SK-N-SH treated with all-trans-retinoic acid at 6 μM for 48 hours (cell line): ENCODE measurements around the gene RP2.
A peak's percentile ranks its signal among the peaks of the same experiment; 100 is the strongest.

Experiments
- ATAC-seq: fragments of 200-7000 bp; cut with Tn5 transposase; 3 replicates; pipeline ENCODE4 v1.9.1; 2020; ENCODE audit warnings: mild to moderate bottlenecking, moderate library complexity
- ARNTL ChIP-seq: fragments of 450-650 bp; formaldehyde crosslinking; IDR thresholded peaks from 2 replicates; pipeline ENCODE4 v1.5.0; 2020; ENCODE audit warnings: low read depth, mild to moderate bottlenecking, moderate library complexity, borderline replicate concordance
- CSDC2 ChIP-seq: fragments of 250-450 bp; sonication (Bioruptor Pico); IDR thresholded peaks from 2 replicates; pipeline ENCODE4 v1.5.0; 2020; ENCODE audit warnings: mild to moderate bottlenecking, moderate library complexity
- ESRRG ChIP-seq: fragments of 250-450 bp; sonication (Bioruptor Pico); IDR thresholded peaks from 2 replicates; pipeline ENCODE4 v1.6.1; 2021; ENCODE audit warnings: mild to moderate bottlenecking
- GLIS3 ChIP-seq: fragments of 250-450 bp; sonication (Bioruptor Pico); IDR thresholded peaks from 2 replicates; pipeline ENCODE4 v1.5.0; 2020; ENCODE audit warnings: mild to moderate bottlenecking, moderate library complexity
- ISL1 ChIP-seq: fragments of 250-450 bp; sonication (Bioruptor Pico); IDR thresholded peaks from 2 replicates; pipeline ENCODE4 v2.1.2; 2022; ENCODE audit warnings: mild to moderate bottlenecking, moderate library complexity
- OSR1 ChIP-seq: fragments of 250-450 bp; sonication (Bioruptor Pico); IDR thresholded peaks from 2 replicates; pipeline ENCODE4 v1.8.0; 2022; ENCODE audit warnings: moderate library complexity, mild to moderate bottlenecking, inconsistent platforms
- PATZ1 ChIP-seq: fragments of 250-450 bp; sonication (Bioruptor Pico); IDR thresholded peaks from 2 replicates; pipeline ENCODE4 v1.8.0; 2020; ENCODE audit warnings: mild to moderate bottlenecking, moderate library complexity, borderline replicate concordance
- PPARA ChIP-seq: fragments of 250-450 bp; sonication (Bioruptor Pico); IDR thresholded peaks from 2 replicates; pipeline ENCODE4 v1.5.0; 2020; ENCODE audit warnings: mild to moderate bottlenecking, borderline replicate concordance
- RARB ChIP-seq: fragments of 250-450 bp; sonication (Bioruptor Pico); IDR thresholded peaks from 2 replicates; pipeline ENCODE4 v1.8.0; 2021; ENCODE audit warnings: mild to moderate bottlenecking, moderate library complexity
- SNAI2 ChIP-seq: fragments of 250-450 bp; sonication (Bioruptor Pico); IDR thresholded peaks from 2 replicates; pipeline ENCODE4 v1.5.0; 2020; ENCODE audit warnings: mild to moderate bottlenecking, moderate library complexity
- TCF4 ChIP-seq: fragments of 250-450 bp; sonication (Bioruptor Pico); IDR thresholded peaks from 2 replicates; pipeline ENCODE4 v1.8.0; 2021; ENCODE audit warnings: mild to moderate bottlenecking, moderate library complexity, borderline replicate concordance
- TOX ChIP-seq: fragments of 250-450 bp; sonication (Bioruptor Pico); IDR thresholded peaks from 2 replicates; pipeline ENCODE4 v1.8.0; 2021; ENCODE audit warnings: mild to moderate bottlenecking, moderate library complexity, borderline replicate concordance
- ZC3H10 ChIP-seq: fragments of 250-450 bp; sonication (Bioruptor Pico); IDR thresholded peaks from 2 replicates; pipeline ENCODE4 v1.5.1; 2021; ENCODE audit warnings: mild to moderate bottlenecking, moderate library complexity
- ZFP3 ChIP-seq: fragments of 250-450 bp; sonication (Bioruptor Pico); IDR thresholded peaks from 2 replicates; pipeline ENCODE4 v1.5.0; 2020; ENCODE audit warnings: mild to moderate bottlenecking, moderate library complexity
- ZNF565 ChIP-seq: fragments of 450-650 bp; formaldehyde crosslinking; conservative IDR thresholded peaks from 2 replicates; pipeline ENCODE4 v1.5.0; 2020; ENCODE audit warnings: low read depth, mild to moderate bottlenecking, moderate library complexity
- ZNF8 ChIP-seq: fragments of 450-650 bp; formaldehyde crosslinking; IDR thresholded peaks from 2 replicates; pipeline ENCODE4 v1.5.0; 2020; ENCODE audit warnings: mild to moderate bottlenecking, moderate library complexity
- TF ChIP-seq, protein P1 (sequence below): fragments of 250-450 bp; sonication (Bioruptor Pico); IDR thresholded peaks from 2 replicates; pipeline ENCODE4 v1.5.1; 2020; ENCODE audit warnings: low read depth, mild to moderate bottlenecking, moderate library complexity
- TF ChIP-seq, protein P2 (sequence below): fragments of 250-450 bp; sonication (Bioruptor Pico); IDR thresholded peaks from 2 replicates; pipeline ENCODE4 v1.8.0; 2021; ENCODE audit warnings: low read depth, mild to moderate bottlenecking, moderate library complexity, borderline replicate concordance
- TF ChIP-seq, protein P3 (sequence below): fragments of 250-450 bp; sonication (Bioruptor Pico); IDR thresholded peaks from 2 replicates; pipeline ENCODE4 v1.5.1; 2021; ENCODE audit warnings: mild to moderate bottlenecking, moderate library complexity

The RP2 gene

GRCh38 chrX:46864606-46865005 lies 27.8 kb downstream of the RP2 start:
- no peak for ATAC-seq
- TF ChIP-seq ZNF565 (no peak), OSR1 (CRISPR knock-in tag) (no peak)

GRCh38 chrX:46865281-46865680 lies 28.4 kb downstream of the RP2 start:
- TF ChIP-seq PPARA (CRISPR knock-in tag) = no peak
- TF ChIP-seq ZNF565 = no peak
- TF ChIP-seq ZFP3 (CRISPR knock-in tag) = no peak
- no peak for TF ChIP-seq ESRRG (CRISPR knock-in tag)
- no peak for TF ChIP-seq PATZ1 (CRISPR knock-in tag)
- TF ChIP-seq, protein P1, sequence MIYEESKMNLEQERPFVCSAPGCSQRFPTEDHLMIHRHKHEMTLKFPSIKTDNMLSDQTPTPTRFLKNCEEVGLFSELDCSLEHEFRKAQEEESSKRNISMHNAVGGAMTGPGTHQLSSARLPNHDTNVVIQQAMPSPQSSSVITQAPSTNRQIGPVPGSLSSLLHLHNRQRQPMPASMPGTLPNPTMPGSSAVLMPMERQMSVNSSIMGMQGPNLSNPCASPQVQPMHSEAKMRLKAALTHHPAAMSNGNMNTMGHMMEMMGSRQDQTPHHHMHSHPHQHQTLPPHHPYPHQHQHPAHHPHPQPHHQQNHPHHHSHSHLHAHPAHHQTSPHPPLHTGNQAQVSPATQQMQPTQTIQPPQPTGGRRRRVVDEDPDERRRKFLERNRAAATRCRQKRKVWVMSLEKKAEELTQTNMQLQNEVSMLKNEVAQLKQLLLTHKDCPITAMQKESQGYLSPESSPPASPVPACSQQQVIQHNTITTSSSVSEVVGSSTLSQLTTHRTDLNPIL (CRISPR knock-in tag) = no peak
- no peak for TF ChIP-seq ZNF8
- no peak for TF ChIP-seq CSDC2 (CRISPR knock-in tag)
- no peak for TF ChIP-seq ARNTL (CRISPR knock-in tag)
- TF ChIP-seq OSR1 (CRISPR knock-in tag) = no peak
- no peak for TF ChIP-seq SNAI2
- TF ChIP-seq, protein P2, sequence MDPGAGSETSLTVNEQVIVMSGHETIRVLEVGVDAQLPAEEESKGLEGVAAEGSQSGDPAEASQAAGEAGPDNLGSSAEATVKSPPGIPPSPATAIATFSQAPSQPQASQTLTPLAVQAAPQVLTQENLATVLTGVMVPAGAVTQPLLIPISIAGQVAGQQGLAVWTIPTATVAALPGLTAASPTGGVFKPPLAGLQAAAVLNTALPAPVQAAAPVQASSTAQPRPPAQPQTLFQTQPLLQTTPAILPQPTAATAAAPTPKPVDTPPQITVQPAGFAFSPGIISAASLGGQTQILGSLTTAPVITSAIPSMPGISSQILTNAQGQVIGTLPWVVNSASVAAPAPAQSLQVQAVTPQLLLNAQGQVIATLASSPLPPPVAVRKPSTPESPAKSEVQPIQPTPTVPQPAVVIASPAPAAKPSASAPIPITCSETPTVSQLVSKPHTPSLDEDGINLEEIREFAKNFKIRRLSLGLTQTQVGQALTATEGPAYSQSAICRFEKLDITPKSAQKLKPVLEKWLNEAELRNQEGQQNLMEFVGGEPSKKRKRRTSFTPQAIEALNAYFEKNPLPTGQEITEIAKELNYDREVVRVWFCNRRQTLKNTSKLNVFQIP (CRISPR knock-in tag) = no peak
- TF ChIP-seq, all 23 proteins: peak for 0
- ATAC-seq = peak; percentile 36; the same call in 2 of the 3 replicates

DNA sequence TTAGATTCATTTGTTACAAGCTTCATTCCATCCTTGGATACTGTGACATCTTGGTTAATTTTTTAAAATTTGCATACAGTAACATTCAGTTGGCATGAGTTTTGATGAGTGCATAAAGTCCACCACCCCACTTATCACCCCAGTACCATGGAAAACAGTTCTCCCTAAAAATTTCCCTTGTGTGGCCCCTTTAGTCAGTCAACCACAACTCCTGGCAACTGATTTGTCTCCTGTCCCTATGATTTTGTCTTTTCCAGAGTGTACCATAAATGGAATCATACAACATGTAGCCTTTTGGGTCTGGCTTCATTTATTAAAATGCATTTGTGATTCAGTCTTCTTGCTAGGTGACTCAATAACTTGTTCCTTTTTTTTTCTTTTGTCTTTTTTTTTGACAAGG lies 29.9 kb downstream of the RP2 start:
- TF ChIP-seq ZC3H10 (CRISPR knock-in tag) = no peak
- no peak for TF ChIP-seq GLIS3 (CRISPR knock-in tag)
- TF ChIP-seq, protein P2 (CRISPR knock-in tag) = no peak
- TF ChIP-seq OSR1 (CRISPR knock-in tag) = no peak
- TF ChIP-seq PATZ1 (CRISPR knock-in tag) = no peak
- no peak for TF ChIP-seq ARNTL (CRISPR knock-in tag)
- TF ChIP-seq RARB (CRISPR knock-in tag) = no peak
- no peak for TF ChIP-seq ZNF8
- TF ChIP-seq, protein P3, sequence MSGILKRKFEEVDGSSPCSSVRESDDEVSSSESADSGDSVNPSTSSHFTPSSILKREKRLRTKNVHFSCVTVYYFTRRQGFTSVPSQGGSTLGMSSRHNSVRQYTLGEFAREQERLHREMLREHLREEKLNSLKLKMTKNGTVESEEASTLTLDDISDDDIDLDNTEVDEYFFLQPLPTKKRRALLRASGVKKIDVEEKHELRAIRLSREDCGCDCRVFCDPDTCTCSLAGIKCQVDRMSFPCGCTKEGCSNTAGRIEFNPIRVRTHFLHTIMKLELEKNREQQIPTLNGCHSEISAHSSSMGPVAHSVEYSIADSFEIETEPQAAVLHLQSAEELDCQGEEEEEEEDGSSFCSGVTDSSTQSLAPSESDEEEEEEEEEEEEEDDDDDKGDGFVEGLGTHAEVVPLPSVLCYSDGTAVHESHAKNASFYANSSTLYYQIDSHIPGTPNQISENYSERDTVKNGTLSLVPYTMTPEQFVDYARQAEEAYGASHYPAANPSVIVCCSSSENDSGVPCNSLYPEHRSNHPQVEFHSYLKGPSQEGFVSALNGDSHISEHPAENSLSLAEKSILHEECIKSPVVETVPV = no peak
- TF ChIP-seq CSDC2 (CRISPR knock-in tag) = no peak
- TF ChIP-seq PPARA (CRISPR knock-in tag) = no peak
- no peak for TF ChIP-seq TCF4 (CRISPR knock-in tag)
- TF ChIP-seq, all 23 proteins: peak for 0
- ATAC-seq = no peak

DNA sequence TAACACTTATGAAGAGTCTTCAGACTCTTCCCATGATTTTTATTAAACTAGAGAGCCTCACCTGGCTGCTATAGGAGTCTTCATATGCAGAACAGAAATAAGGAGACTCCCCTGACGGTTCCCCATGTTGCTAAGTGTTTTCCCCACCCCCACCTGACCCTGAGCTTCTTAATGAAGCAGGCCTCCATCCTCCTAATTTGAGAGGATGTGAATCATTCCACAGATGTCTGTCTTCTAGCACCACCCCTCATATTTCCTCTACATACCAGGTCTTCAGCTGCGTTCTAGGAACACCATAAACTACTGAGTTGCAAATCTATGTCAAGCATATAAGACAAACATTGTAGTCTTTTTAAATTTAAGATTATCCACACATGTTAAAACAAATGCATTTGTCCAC lies 36.9 kb downstream of the RP2 start:
- TF ChIP-seq ISL1 (CRISPR knock-in tag) (no peak), ESRRG (CRISPR knock-in tag) (no peak), CSDC2 (CRISPR knock-in tag) (no peak), TOX (no peak)
- TF ChIP-seq, protein P1 (CRISPR knock-in tag) = no peak
- TF ChIP-seq, protein P3 = no peak

More for the DNA sequence above, 36.9 kb downstream of the RP2 start:
- no peak for ATAC-seq
